B cell (primary cell): ENCODE measurements around the gene GLIS1. TPM values are rescaled to one million over a fixed set of nuclear protein-coding genes. Genes with fewer than 3 reads are reported as not detected.

ENCODE experiments used
- ATAC-seq: fragments of 200-7000 bp; cut with Tn5 transposase; one replicate; pipeline ENCODE4 v1.10.0; 2021; ENCODE audit warnings: low read depth, mild to moderate bottlenecking, moderate number of reproducible peaks, moderate library complexity
- CTCF ChIA-PET: fragments of 350-600 bp; sonication (Branson Sonifier 250); formaldehyde crosslinking; loops from one replicate; lab custom pipeline; 2021; ENCODE audit warnings: antibody characterized with exemption, inconsistent platforms; lab: Charles Lee
- POLR2A ChIA-PET: fragments of 350-600 bp; sonication (Branson Sonifier 250); formaldehyde crosslinking; loops from one replicate; lab custom pipeline; 2021; ENCODE audit warnings: antibody characterized with exemption; lab: Charles Lee
- DNase-seq: peaks from one replicate; pipeline ENCODE4 v3.0.0; 2013
- H2AFZ ChIP-seq: 2 replicates; pipeline ENCODE4 v1.6.1; 2012; ENCODE audit warnings: mild to moderate bottlenecking, low read depth, low read length; ENCODE audit not compliant: insufficient read depth, poor library complexity, severe bottlenecking
- H3K27ac ChIP-seq, 2 donors: 1 replicate in 1 of 2; 2 replicates in 1 of 2; pipeline ENCODE4 v1.5.1; 2012 to 2013; ENCODE audit warnings: low read length in 2 of 2, mild to moderate bottlenecking in 2 of 2, moderate library complexity in 1 of 2
- H3K27me3 ChIP-seq, 4 experiments: fragments of 200-600 bp in 1 of 4; sonication (generic) in 1 of 4; replicated peaks in 1 of 4; 1 replicate in 2 of 4; 2 replicates in 2 of 4; pipeline versions ENCODE4 v1.6.1 to v1.7.0; 2013 to 2016; ENCODE audit warnings: low read length in 3 of 4, mild to moderate bottlenecking in 2 of 4, mixed read lengths in 1 of 4, moderate library complexity in 1 of 4; ENCODE audit not compliant: insufficient read depth in 4 of 4, control insufficient read depth in 3 of 4; ENCODE audit errors: control extremely low read depth in 1 of 4
- H3K36me3 ChIP-seq, 2 experiments: replicated peaks in 1 of 2; 1 replicate in 1 of 2; 2 replicates in 1 of 2; pipeline versions ENCODE4 v1.6.1 to v1.7.1; 2013; ENCODE audit warnings: low read length in 1 of 2; ENCODE audit not compliant: insufficient read depth in 2 of 2, control insufficient read depth in 1 of 2; ENCODE audit errors: control extremely low read depth in 1 of 2, extremely low read depth in 1 of 2
- H3K4me1 ChIP-seq, 2 donors: fragments of 200-600 bp in 1 of 2; sonication (generic) in 1 of 2; 1 replicate in 1 of 2; 2 replicates in 1 of 2; pipeline versions ENCODE4 v1.5.1 to v1.6.1; 2013 to 2017; ENCODE audit warnings: low read length in 2 of 2; ENCODE audit not compliant: control insufficient read depth in 2 of 2, insufficient read depth in 2 of 2
- H3K4me2 ChIP-seq: replicated peaks from 2 replicates; pipeline ENCODE3; 2012; ENCODE audit warnings: mild to moderate bottlenecking, low read depth, low read length; ENCODE audit not compliant: poor library complexity, severe bottlenecking
- H3K4me3 ChIP-seq, 5 experiments: fragments of 200-600 bp in 1 of 5; sonication (generic) in 1 of 5; 1 replicate in 3 of 5; 2 replicates in 2 of 5; pipeline versions ENCODE4 v1.5.1 to v1.7.0; 2011 to 2016; ENCODE audit warnings: low read length in 4 of 5, mild to moderate bottlenecking in 4 of 5, low read depth in 2 of 5, control low read depth in 1 of 5, moderate library complexity in 1 of 5; ENCODE audit not compliant: insufficient read depth in 1 of 5; ENCODE audit errors: control extremely low read depth in 1 of 5, extremely low read depth in 1 of 5
- H3K79me2 ChIP-seq: fragments of 200-600 bp; sonication (generic); one replicate; pipeline ENCODE4 v1.6.0; 2016; ENCODE audit warnings: low read length; ENCODE audit not compliant: control insufficient read depth, insufficient read depth
- H3K9ac ChIP-seq: fragments of 200-600 bp; sonication (generic); 2 replicates; pipeline ENCODE4 v1.6.1; 2017; ENCODE audit warnings: mild to moderate bottlenecking, low read length, moderate library complexity
- H3K9me3 ChIP-seq, 3 donors: one replicate each; pipeline versions ENCODE4 v1.6.1 to v1.7.1; 2013; ENCODE audit warnings: low read length in 2 of 3; ENCODE audit not compliant: control insufficient read depth in 2 of 3, insufficient read depth in 1 of 3; ENCODE audit errors: control extremely low read depth in 1 of 3
- H4K20me1 ChIP-seq: 2 replicates; pipeline ENCODE4 v1.6.0; 2012; ENCODE audit warnings: mild to moderate bottlenecking, low read length; ENCODE audit not compliant: insufficient read depth, control insufficient read depth, poor library complexity, severe bottlenecking
- H3K27ac Mint-ChIP-seq: one replicate; pipeline ENCODE4 v1.8.0; 2021; ENCODE audit warnings: mixed read lengths
- H3K27me3 Mint-ChIP-seq: one replicate; pipeline ENCODE4 v1.8.0; 2021; ENCODE audit warnings: mixed read lengths
- H3K4me1 Mint-ChIP-seq: one replicate; pipeline ENCODE4 v1.8.0; 2021; ENCODE audit warnings: mixed read lengths
- H3K4me3 Mint-ChIP-seq: one replicate; pipeline ENCODE4 v1.8.0; 2021; ENCODE audit warnings: mixed read lengths
- H3K9me3 Mint-ChIP-seq: one replicate; pipeline ENCODE4 v1.8.0; 2022; ENCODE audit warnings: mixed read lengths; ENCODE audit not compliant: insufficient read depth
- CTCF ChIP-seq: fragments of 200-600 bp; IDR thresholded peaks from one replicate; pipeline ENCODE4 v1.8.0; 2022; ENCODE audit warnings: antibody characterized with exemption, mild to moderate bottlenecking
- EZH2 ChIP-seq: IDR thresholded peaks from 2 replicates; pipeline ENCODE4 v1.6.1; 2012; ENCODE audit warnings: borderline replicate concordance, low read depth, mild to moderate bottlenecking, moderate library complexity, low read length; ENCODE audit not compliant: insufficient read depth, poor library complexity, severe bottlenecking
- WGBS: methylation state at CpG from one replicate; pipeline ENCODE4 v1.1.5; 2013; ENCODE audit warnings: missing lambda C conversion rate; ENCODE audit not compliant: insufficient coverage; 5-methylcytosine and 5-hydroxymethylcytosine counted together
- intact Hi-C: fragments of 100-400 bp; cut with micrococcal nuclease; formaldehyde crosslinking; loops from one replicate; pipeline ENCODE4 v1.10.0; 2022
- polyA plus RNA-seq: library from polyadenylated mRNA; depleted of rRNA; stranded (reverse); fragments of >200 nt; gene quantifications from 2 replicates; pipeline ENCODE4 v1.2.3, GENCODE V29; 2012
- total RNA-seq, 2 donors: library from RNA; stranded (reverse); fragments of 120-200 nt in 1 of 2; gene quantifications; 1 replicate in 1 of 2; 2 replicates in 1 of 2; pipeline versions ENCODE4 v1.2.3 to v1.2.4, GENCODE V29; 2013 to 2022

GLIS1 gene
- total and polyA plus RNA-seq, 2 donors (not counting 1 experiment from before 2014, with no cell fraction given) = not detected

DNA sequence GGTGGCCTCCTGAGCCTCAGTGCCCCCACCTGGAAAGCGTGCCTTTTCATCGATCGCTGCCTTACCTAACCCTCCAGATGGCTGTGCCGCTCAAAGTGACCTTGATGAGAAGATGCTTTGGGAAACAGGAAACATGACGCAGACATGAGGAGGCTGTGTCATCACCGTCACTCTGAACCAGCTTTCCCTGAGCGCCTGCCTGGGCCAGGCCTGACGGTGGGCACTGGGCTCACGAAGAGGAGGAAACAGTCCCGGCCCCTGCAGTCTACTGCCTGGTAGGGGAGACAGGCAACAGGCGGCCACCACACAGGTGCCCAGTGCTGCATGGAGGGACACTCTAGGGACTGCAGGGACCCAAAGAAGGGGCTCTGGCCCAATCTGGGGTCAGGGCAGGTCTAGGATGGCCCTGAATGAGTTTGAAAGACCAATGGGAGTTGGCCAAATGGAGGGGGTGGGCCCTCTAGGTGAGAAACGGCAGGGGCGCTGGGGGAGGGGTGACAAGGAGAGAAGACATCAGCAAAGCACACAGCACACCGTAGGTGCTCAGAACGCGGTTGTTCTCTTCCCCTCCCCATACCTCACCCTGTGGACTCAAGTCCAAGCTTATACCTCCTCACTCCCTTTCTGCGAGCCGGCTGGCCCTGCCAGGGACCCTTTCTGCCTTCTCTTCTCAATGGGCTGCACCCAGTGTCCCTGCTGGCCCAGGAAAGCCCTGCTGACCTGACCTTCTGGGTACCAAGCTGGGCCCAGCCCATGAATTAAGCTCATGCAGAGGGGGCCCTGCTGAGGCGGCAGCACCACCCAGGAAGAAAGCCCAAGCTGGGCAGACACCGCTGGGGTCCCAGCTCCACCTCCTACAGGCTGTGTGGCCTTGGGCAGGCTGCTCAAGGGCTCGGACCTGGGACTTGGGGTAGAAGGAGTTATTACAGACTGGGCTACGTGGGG is 44.9 kb downstream of the GLIS1 start:
- no peak overlapping the region for H3K4me3 Mint-ChIP-seq
- POLR2A ChIA-PET = no interaction called here
- Histone ChIP-seq H3K79me2 (no peaks in the 10 kb centered on the region), H3K9ac (no peak overlapping the region), H3K4me2 (no peak overlapping the region), H3K4me1 (no peaks in the 10 kb centered on the region), H3K4me3 (no peak overlapping the region), H4K20me1 (no peaks in the 10 kb centered on the region), H3K27ac (no peak overlapping the region), H2AFZ (no peak overlapping the region), H3K27me3 (no peaks in the 10 kb centered on the region), H3K36me3 (no peaks in the 10 kb centered on the region), H3K9me3 (no peaks in the 10 kb centered on the region)
- peaks cover 16% of the 10 kb centered on the region for H3K27me3 Mint-ChIP-seq
- H3K27ac Mint-ChIP-seq = no peak overlapping the region
- TF ChIP-seq EZH2 (no peak), CTCF (no peak)
- ATAC-seq (no peak), DNase-seq (no peak)
- no peaks in the 10 kb centered on the region for H3K4me1 Mint-ChIP-seq
- H3K9me3 Mint-ChIP-seq = no peaks in the 10 kb centered on the region
- intact Hi-C loops = no loop called here
- WGBS = 94% methylated on average over 18 of the region's 22 CpGs
- CTCF ChIA-PET = no interaction called here

GRCh38 chr1:53693339-53693738 is 45.6 kb downstream of the GLIS1 start:
- ChIA-PET POLR2A (no interaction called here), CTCF (no interaction called here)
- H3K4me1 Mint-ChIP-seq = no peaks in the 10 kb centered on the region
- Histone ChIP-seq H3K9ac (no peak overlapping the region), H2AFZ (no peak overlapping the region), H3K27ac (no peak overlapping the region), H3K27me3 (no peaks in the 10 kb centered on the region), H3K4me1 (no peaks in the 10 kb centered on the region), H4K20me1 (no peaks in the 10 kb centered on the region), H3K4me3 (no peak overlapping the region), H3K79me2 (no peaks in the 10 kb centered on the region), H3K36me3 (no peaks in the 10 kb centered on the region), H3K4me2 (no peak overlapping the region), H3K9me3 (no peaks in the 10 kb centered on the region)
- ATAC-seq = no peak
- DNase-seq = no peak
- no peak overlapping the region for H3K27ac Mint-ChIP-seq
- intact Hi-C loops = no loop called here
- WGBS = 77% methylated on average over 6 of the region's 8 CpGs
- TF ChIP-seq CTCF (no peak), EZH2 (no peak)
- no peak overlapping the region for H3K4me3 Mint-ChIP-seq
- peaks cover 12% of the 10 kb centered on the region for H3K27me3 Mint-ChIP-seq
- H3K9me3 Mint-ChIP-seq = no peaks in the 10 kb centered on the region
